ENCODE data around the gene KRT33A. TPM values are rescaled to one million over a fixed set of nuclear protein-coding genes. Genes with fewer than 3 reads are reported as not detected.

KRT33A gene
- total RNA-seq, 4 donors from 2014 or later, result not detected

- ATAC-seq, result no peak
- H3K4me1 ChIP-seq, result no peaks in the 10 kb centered on the region
- H3K36me3 ChIP-seq, result no peaks in the 10 kb centered on the region
- no peak overlapping the region for H3K27ac ChIP-seq
- H3K9me3 ChIP-seq, result no peaks in the 10 kb centered on the region
- no peak for TF ChIP-seq POLR2AphosphoS5 (IDR thresholded peaks at IDR 0.05)
- no peak for TF ChIP-seq POLR2A (IDR thresholded peaks at IDR 0.05)
- no peak for TF ChIP-seq EP300 (IDR thresholded peaks at IDR 0.05)
- TF ChIP-seq, protein P1, sequence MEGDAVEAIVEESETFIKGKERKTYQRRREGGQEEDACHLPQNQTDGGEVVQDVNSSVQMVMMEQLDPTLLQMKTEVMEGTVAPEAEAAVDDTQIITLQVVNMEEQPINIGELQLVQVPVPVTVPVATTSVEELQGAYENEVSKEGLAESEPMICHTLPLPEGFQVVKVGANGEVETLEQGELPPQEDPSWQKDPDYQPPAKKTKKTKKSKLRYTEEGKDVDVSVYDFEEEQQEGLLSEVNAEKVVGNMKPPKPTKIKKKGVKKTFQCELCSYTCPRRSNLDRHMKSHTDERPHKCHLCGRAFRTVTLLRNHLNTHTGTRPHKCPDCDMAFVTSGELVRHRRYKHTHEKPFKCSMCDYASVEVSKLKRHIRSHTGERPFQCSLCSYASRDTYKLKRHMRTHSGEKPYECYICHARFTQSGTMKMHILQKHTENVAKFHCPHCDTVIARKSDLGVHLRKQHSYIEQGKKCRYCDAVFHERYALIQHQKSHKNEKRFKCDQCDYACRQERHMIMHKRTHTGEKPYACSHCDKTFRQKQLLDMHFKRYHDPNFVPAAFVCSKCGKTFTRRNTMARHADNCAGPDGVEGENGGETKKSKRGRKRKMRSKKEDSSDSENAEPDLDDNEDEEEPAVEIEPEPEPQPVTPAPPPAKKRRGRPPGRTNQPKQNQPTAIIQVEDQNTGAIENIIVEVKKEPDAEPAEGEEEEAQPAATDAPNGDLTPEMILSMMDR (IDR thresholded peaks at IDR 0.05), result no peak
- no peaks in the 10 kb centered on the region for H3K27me3 ChIP-seq
- H3K4me3 ChIP-seq, result no peak overlapping the region
- 72 to 80% methylated on average over 4 to 7 of the region's 10 CpGs for WGBS, 2 donors (ENCODE audit: low coverage in 1 of 2)
These were observed 43.8 kb upstream of the KRT33A start for GRCh38 chr17:41394254-41394996.

GRCh38 chr17:41393826-41394225 is 43.2 kb upstream of the KRT33A start:
- no peak overlapping the region for H3K4me3 ChIP-seq
- ATAC-seq, result no peak
- TF ChIP-seq EP300 (IDR thresholded peaks at IDR 0.05) (no peak), POLR2AphosphoS5 (IDR thresholded peaks at IDR 0.05) (no peak), POLR2A (IDR thresholded peaks at IDR 0.05) (no peak)
- TF ChIP-seq, protein P1 (IDR thresholded peaks at IDR 0.05), result no peak
- H3K4me1 ChIP-seq, result no peaks in the 10 kb centered on the region
- no peaks in the 10 kb centered on the region for H3K9me3 ChIP-seq
- H3K27me3 ChIP-seq, result no peaks in the 10 kb centered on the region
- no peak overlapping the region for H3K27ac ChIP-seq
- WGBS, 2 donors (ENCODE audit: low coverage in 1 of 2), result 88 to 89% methylated on average over 6 of the region's 10 CpGs
- no peaks in the 10 kb centered on the region for H3K36me3 ChIP-seq

GRCh38 chr17:41393294-41393693 is 42.7 kb upstream of the KRT33A start:
- no peaks in the 10 kb centered on the region for H3K27me3 ChIP-seq
- WGBS, 2 donors (ENCODE audit: low coverage in 1 of 2), result 47 to 53% methylated on average over 3 of the region's 5 CpGs
- no peak for ATAC-seq
- H3K4me1 ChIP-seq, result no peaks in the 10 kb centered on the region
- no peaks in the 10 kb centered on the region for H3K36me3 ChIP-seq
- H3K9me3 ChIP-seq, result no peaks in the 10 kb centered on the region
- no peak overlapping the region for H3K27ac ChIP-seq
- H3K4me3 ChIP-seq, result no peak overlapping the region
- TF ChIP-seq, protein P1 (IDR thresholded peaks at IDR 0.05), result no peak

DNA sequence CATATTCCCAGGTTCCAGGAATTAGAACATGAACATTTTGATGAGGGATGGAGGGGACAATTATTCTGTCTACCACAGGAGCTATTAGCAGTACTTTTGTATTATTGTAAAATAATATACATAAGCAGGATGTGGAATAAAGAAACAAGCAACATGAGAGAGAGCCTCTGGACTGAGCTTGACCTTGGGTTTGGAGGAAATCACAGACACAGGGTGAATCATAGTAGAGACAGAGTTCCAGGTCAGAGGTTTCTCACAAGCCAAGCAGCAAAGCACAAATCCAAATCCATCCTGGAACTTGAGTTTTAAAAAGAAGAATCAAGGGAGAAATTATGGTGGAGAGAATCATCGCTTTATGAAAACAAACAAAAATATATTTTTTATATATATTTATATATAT is 41.6 kb upstream of the KRT33A start:
- Histone ChIP-seq H3K4me3 (no peak overlapping the region), H3K4me1 (no peaks in the 10 kb centered on the region), H3K27me3 (no peaks in the 10 kb centered on the region), H3K27ac (no peak overlapping the region), H3K9me3 (peaks cover 0 to 4% (median 0%) of the 10 kb centered on the region in 3 donors), H3K36me3 (no peaks in the 10 kb centered on the region)
- TF ChIP-seq POLR2A (IDR thresholded peaks at IDR 0.05), result no peak
- TF ChIP-seq EP300 (IDR thresholded peaks at IDR 0.05), result no peak
- no peak for TF ChIP-seq POLR2AphosphoS5 (IDR thresholded peaks at IDR 0.05)
- TF ChIP-seq, protein P1 (IDR thresholded peaks at IDR 0.05), result no peak
- no peak for ATAC-seq
- WGBS, 2 donors (ENCODE audit: low coverage in 1 of 2), result 93 to 100% methylated on average over 1 of the region's 1 CpG

DNA sequence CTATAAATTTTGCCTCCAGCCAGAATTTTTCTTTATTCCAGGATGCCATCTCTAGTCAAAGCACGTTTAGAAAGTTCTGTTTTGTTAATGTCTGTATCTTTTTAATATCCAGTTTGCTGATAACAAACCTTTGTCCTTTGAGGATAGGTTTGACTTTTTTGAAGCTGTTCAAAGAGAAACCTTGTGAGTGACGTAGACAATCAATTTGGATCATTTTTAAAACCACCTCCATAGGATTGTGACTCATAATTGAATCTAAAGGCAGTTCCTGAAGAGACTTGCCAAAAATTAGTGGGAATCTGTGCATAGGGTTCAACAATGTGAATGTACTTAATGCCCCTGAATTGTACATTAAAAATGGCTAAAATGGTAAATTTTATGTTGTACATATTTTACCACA is 40.9 kb upstream of the KRT33A start:
- Histone ChIP-seq H3K9me3 (peaks cover 0 to 12% (median 0%) of the 10 kb centered on the region in 3 donors), H3K36me3 (no peaks in the 10 kb centered on the region), H3K27me3 (no peaks in the 10 kb centered on the region), H3K4me3 (no peak overlapping the region), H3K27ac (no peak overlapping the region), H3K4me1 (no peaks in the 10 kb centered on the region)
- WGBS, 2 donors (ENCODE audit: low coverage in 1 of 2), result 71 to 72% methylated on average over 2 of the region's 2 CpGs
- TF ChIP-seq POLR2A (IDR thresholded peaks at IDR 0.05) (no peak), EP300 (IDR thresholded peaks at IDR 0.05) (no peak), POLR2AphosphoS5 (IDR thresholded peaks at IDR 0.05) (no peak)
- TF ChIP-seq, protein P1 (IDR thresholded peaks at IDR 0.05), result no peak
- no peak for ATAC-seq

Measured in gastroesophageal sphincter (tissue), 4 donors.